Suppressor macrophage (primary cell): ENCODE data around the gene NT5DC3.
"Not testable (repeated sequence)": the region's sequence is repeated elsewhere in the genome, so short reads cannot be mapped to it uniquely, and the experiment has no call there.

Experiments used
- DNase-seq, 4 experiments: peaks; one replicate each; pipeline ENCODE4 v3.0.0-alpha.2; 2020 to 2022

Gene NT5DC3

DNA sequence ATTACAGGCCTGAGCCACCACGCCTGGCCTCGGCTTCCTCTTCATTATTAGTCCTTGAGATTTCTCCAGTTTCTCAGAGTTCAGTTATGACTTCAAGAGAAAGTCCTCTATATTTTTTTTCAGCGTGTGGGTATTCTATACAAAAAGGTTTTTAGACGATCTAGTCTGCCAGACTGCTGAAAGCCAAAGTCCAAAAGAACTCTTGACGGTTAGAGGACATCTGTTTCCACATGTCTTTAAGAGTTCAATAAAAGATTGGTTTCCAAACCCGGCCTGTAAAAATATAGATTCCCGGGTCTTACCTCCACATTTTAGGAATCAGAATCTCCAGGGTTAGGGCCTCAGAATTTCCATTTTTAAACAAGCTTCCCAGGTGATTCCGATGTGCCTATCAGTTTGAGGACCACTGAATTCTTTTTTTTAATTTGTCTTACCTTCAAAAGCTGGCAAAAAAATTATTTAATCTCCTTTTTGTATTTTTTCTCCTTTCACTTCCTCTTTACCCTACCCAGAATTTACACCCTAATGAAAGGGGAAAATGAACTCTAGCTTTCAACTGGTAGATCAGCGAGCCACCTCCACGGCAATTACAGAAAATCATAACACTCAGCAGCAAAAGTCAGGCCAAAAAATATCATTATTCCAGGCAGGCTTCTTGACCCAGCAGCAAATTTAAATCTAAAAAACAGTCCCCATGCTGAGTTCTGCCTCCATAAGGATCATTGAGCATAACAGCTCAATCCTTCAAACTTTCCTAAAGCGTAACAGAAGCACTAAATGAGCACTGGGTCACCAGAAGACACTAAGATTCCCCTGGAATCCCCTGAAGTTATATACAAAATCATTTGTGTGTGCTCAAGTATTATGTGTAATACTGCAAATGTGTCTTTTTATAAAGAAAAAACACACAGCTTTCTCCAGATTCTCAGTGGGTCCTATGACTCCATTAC, 8.7 kb downstream of the NT5DC3 start:
- DNase-seq = peak in 1 of 4 experiments; percentile 21

DNA sequence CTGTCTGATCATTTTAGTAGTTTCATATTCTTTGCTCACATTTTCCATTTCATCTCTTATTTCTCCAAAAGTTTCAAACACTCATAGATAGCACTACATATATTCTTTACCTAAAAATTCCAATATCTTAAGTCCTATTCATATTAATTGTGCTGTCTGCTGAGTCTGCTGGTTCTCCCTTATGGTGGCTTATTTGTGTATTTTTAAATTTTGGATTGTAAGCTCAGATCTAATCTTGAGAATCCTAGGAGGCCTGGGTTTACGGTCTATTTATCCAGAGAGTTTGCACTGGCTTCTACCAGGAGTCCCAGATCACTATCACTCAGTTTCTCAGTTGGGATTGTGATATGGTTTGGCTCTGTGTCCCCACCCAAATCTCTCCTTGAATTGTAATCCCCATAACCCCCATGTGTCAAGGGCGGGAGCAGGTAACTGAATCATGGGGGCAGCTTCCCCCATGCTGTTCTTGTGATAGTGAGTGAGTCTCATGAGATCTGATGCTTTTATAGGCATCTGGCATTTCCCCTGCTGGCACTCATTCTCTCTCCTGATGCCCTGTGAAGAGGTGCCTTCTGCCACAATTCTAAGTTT, 10.2 kb downstream of the NT5DC3 start:
- DNase-seq = no peak

DNA sequence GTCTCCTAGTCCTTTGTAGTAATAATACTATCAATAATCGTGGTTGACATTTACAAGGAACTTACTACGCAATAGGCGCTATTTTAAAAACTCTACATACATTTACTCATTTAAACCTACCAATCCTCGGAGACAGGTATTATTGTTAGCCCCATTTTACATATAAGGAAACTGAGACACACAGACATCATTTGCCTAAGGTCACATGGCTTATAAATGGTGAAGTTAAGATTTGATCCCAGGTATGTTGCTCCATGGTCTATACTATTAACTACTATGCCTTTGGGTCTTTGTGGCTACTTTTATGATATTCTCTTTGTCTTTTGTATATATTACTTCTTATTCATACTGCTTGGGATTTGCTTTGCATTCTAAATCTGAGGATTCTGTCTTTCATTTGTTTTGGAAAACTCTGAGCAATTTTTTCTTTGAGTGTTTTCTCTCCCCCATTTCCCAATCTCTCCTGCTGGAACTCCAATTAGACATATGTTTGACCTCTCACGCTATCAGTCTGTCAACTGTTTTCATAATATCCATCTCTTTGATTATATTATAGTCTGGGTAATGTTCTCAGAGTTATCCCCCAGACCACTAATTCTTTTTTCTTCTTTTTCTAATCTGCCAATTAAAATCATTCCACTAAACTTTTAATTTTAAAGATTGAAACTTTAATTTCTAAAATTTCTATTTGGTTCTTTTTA, 10.9 kb downstream of the NT5DC3 start:
- DNase-seq = no peak

DNA sequence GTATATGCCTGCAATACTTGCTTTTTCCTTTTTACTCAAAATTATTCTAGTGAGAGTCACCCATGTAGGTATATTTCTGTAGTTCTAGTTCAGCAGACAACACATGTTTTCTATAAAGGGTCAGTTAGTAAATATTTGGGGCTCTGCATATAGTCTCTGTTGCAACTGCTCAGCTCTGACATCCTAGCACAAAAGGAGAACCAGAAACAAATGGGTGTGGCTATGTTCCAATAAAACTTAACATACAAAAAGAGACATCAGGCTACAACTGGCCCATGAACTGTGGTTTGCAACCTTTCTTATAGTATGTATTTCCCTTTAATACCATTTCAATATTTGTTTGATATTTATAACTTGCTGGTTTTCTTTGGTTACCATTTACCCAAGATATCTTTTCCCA, 11.9 kb downstream of the NT5DC3 start:
- peak; percentile 27 to 69 (median 48) for DNase-seq

DNA sequence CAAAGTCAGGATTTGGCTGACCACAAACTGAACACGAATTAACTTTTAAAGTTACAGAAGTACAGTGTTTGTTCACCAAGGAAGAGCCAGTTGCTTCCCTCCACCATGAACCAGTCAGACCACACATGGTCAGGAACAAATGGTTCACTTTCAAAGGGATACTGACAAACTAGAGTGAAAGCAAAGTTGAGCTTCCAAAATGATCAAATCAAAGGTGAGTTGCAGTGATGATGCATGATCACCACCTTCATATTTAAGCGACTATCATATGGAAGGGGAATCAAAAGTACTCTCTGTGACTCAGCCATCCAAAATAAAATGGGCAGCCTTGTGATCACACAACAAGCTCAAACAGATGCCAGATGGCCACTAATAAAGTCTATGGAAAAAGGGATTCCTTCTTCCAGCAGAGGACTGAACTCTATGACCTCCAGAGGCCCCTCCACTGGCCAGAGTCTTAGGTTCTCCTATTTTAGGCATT, 13.1 kb downstream of the NT5DC3 start:
- peak; percentile 18 to 65 (median 44) for DNase-seq

DNA sequence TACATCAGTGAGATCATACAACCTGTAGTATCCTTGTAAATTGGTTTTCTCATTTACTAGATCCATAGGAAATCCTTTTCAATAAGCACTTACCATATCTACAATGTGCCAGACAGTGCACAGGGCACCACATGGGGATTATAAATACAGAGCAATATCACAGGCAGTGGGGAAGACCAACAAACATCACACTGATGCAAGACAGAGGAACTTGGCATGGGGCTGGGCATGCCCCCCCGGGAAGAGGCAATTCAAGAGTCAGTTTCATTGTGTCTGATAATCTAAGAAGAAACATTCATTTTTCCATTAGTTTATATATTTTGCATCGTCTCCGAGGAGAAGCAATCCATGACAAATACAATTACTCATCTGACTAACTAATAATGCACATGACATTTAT, 16.2 kb downstream of the NT5DC3 start:
- peak in 1 of 4 experiments; percentile 22 for DNase-seq

DNA sequence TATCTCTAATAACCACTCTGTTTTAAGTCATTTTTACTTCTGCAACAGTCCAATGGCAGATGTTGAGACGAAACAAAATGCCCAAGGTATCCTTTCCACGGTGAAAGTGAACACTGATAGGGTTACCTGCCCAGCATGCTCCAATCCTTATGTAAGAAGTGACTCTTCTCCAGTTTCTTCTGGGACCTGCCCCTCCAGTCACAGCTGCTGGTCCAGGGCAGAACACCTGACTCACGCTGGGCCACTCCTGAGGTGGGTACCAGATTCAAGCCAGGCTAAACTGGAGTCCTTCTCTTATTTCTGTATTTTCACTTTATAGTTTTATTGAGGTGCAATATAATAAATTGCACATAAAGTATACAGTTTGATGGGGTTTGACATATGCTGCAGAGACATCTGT, 16.7 kb downstream of the NT5DC3 start:
- DNase-seq = no peak

DNA sequence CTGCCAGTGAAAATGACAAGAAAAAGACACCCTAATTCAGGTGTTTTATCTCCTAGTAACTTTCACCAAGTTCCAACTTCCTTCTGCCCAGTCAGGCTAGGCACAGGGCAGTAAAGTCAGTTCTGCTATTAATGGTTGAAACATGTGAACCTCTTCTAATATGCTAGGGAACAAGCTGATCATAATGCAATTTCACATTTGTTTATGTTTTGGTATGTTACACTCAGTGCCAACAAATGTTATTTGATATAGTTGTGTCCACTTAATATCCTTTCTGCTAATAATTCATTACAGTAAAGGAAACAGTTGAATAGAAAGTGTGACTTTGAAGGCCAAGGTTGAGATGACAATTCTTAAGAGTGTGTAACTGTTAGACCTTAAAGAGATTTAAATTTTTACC, 17.2 kb downstream of the NT5DC3 start:
- no peak for DNase-seq

DNA sequence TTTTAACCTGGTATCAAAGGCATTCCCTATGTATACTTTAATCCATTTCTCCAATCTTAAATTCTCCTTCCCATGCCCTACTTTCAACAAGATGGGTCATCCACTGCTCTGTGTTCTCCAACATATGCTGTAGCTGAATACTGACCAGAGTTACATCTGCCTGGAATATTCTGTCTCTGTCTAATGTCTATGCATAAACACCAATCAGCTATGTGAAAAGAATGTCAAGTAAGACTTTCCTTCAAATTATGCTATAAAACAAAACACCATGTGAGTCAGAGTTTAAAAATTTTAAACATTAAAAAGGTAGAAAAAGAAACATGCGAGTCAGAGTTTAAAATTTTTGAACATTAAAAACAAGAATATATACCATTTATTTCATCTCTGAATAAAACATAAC, 19.3 kb downstream of the NT5DC3 start:
- no peak for DNase-seq

DNA sequence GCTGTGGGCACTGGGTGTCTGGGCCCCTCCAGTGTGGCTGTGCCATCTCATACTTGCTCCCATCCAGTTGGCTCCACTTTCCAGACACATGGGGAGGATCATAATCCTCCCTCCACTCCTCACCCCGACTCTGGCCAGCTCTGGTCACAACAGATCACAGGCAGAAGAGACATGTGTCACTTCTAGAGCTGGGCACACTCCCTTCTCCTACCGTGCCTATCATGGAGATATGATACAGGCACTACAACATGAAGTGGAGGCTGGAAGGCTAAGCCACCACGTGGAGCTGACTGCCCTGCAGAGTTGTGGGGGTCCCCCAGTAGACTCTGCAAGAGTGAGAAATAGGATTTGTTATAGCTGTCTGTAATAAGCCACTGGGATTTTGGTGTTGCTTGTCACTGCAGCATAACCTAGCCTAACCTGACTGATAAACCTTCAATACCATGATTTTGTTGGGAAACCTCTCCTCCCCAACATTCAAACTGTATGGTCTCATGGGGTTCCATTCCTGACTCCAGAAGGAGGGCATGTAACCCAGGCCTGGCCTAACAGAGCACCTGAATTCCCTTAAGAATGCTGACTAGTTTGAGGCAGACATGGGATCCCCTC, 20.0 kb downstream of the NT5DC3 start:
- no peak for DNase-seq

DNA sequence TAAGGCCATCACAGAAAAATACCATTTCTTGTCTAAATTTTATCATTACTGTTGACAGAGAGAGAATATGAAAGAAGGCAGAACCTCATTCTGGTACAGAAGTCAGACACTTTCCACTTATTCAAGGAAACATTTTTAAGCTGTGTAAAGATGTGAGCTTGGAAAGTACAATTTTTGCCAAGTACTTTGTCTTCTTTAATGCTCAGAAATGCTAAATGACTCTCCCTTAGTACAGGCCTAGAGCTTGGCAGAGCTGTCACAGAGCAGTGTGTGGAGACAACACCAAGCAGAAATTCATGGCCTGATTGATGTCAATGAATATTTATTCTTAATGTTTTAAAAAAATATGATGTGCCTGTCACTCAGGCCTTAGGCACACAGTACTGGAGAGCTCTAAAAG, 20.7 kb downstream of the NT5DC3 start:
- no peak for DNase-seq

DNA sequence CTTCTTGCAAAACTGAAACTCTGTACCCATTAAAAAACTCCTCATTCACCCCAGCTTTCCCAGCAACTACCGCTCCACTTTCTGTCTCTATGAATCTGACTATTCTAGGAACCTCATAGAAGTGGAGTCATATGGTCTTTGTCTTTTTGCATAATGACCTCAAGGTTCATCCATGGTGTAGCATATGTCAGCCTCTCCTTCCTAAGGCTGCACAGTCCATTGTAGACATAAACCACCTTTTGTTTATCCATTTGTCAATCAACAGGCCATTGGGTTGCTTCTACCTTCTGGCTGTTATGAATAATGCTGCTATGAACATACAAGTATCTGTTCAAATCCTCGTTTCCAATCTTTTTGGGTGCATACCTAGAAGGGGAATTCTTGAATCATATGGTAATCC, 21.1 kb downstream of the NT5DC3 start:
- no peak for DNase-seq

DNA sequence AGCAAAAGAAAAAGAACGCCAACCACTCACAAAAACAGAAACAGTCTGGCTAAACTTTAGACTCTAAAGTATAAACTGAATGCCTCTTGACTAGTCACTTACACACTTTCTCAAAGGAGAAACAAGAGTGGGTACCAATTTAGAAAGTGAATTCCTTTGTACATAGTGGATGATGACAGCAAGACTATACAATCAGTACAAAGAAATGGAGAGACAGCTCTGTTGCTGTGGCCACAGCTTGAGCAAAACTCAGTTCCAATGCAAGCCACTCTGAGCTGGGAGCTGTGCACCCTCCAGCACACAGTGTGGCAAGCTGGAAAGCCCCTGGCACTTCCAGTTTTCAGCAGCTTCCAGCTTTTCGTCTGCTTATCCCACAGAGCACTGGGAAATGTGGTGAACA, 21.7 kb downstream of the NT5DC3 start:
- DNase-seq = peak in 1 of 4 experiments; percentile 18

DNA sequence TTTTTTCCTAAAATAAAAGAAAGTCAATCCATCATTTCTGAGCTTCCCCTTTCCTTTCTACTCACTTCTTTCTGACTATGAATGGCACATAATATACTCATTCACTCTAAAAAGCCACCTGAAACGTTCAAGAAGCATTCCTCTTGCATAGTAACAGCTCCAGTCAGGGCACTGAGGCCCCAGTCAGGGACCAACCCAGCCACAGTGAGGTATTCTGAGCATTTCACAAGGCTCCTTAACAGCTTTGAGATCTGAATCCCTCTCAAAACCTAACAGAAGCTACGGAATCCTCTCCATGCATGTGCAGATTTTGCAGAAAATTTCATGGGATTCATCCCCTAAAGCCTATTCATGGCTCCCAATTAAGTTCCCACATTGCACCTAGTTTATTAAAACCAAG, 23.2 kb downstream of the NT5DC3 start:
- no peak for DNase-seq

DNA sequence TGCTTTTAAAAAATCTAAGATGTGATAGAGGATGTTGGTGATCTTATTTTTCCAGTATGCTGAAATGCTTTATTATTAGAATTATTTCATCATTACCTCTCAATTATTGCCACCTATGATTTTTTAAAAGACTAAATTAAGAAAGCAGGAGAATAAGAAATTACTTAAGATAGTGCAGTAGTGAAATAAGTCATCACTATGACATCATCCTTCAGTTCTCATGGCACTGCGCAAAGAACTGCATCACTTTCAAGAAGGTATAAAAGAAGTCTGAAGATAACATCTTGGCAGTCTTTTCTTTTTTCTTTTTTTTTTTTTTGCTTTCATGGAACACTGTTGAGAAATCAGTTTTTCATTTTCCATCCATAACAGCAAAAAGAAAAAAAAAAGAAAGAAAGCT, 24.4 kb downstream of the NT5DC3 start:
- no peak for DNase-seq

DNA sequence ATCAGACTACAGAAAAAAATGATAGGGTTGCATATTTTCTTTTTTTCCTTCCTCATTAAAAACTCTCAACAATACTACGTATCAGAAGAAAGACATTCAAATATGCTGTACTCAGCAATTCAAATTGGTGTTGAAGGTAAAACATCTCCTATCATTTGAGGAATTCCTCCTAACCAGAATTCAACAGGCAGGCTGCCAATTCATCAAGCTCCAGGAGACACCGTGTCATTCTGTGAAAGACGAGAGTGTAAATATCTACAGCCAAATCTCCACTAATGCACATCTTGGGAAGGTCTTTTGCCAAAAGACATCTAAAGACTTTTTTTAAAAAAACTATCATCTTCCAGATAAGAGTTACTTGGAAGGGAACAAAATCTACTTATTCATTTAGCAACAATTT, 26.6 kb downstream of the NT5DC3 start:
- DNase-seq = no peak

DNA sequence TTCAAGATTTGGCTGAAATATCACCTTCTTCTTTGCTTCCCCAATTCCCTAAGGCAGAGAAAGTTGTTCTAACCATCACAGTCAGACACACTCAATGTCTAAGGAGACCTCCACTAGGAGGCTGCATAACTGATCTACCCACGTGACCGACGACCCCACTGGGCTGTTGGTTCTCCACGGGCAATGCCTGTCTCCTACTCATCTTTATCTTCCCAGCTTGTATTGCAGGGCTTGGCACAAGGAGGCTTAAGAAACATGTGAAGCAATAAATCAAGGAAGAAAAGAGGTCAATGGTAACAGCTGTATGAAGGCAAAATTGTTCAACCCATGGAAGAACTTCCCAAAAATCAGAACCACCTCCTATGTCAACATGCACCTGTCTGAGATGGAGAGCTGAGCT, 27.1 kb downstream of the NT5DC3 start:
- no peak for DNase-seq

DNA sequence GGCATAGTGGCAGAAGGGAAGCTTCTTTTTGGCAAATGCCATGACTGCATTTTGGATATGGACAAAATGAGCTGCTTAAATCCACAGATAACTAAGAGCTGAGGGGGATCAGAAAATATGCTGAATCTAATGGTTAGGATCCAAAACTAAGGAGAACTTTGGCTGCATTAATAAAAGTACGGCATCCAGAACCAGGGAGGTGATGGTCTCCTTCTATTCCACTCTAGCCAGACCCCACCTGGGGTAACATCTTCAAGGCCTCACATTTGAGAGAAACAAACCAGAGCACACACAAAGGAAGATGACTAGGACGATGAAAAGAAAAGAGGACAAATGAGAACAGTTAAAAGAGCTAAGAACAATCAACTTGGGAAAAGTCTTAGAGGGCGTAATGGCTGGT, 27.6 kb downstream of the NT5DC3 start:
- DNase-seq = no peak

DNA sequence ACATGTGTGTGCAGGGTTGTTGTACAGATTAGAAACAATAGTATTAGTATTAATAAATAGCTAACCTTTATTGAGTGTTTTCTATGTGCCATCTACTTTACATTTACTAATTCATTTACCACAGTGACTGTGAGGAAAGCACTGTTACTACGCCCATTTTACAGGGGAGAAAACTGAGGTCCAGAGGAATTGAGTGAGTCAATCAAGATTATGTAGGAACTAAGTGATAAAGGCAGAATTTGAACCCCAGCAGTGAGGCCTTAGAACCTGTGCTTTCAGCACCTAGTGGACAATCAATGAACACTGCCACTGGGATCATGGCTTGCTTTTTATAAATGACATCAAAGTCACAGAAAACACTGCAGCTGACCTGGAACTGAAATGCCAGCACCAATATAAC, 28.2 kb downstream of the NT5DC3 start:
- DNase-seq = no peak

DNA sequence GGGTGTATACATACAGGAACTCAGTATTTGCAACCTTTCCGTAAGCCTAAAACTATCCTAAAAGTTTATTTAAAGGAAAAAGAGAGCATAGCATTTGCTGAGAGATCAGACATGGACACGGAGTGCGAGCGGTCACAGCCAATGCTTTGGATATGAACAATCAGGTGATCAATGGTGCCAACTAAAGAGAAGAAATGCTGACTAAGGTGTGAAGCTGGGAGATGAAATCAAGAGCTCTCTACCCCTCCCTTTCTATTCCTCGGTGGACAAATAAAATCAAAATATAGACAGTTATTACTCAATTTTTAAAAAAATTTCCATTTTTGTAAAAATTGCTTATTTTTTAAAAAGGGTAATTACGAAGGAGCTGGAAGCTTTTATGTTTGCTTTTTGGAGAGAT, 29.2 kb downstream of the NT5DC3 start:
- DNase-seq = no peak

DNA sequence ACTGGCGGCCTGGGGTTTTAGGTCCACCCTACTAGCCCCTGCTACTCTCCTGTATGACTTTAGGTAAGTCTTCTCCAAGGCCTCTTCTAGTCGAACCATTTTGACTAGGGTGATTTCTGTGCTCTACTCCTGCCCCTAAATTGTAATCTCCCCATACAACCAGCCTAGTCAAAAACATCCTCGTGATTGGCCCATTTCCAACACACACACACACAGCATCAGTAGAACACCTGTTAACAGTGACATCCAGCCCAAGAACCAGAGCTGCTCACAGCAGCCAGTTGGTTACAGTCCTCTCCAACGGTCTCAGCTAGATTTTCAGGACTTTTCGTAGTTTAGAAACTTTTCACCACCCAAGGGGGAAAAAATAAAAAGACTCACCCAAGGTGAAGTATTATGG, 30.9 kb downstream of the NT5DC3 start:
- DNase-seq = no peak

DNA sequence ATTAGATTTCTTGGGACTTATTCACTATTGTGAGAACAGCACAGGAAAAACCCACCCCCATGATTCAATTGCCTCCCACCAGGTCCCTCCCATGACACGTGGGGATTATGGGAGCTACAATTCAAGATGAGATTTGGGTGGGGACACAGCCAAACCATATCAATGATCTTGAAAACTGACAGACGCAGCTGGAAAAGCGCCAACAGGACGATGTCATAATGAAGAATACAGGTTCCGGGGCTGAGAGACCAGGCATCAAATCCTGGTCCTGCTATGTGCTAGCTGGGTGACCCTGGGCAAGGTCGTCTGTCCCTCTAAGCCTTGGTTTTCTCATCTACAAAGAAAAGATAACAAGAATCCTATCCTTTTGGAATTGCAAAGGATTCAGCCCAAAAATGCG, 31.4 kb downstream of the NT5DC3 start:
- DNase-seq = not testable (repeated sequence)

DNA sequence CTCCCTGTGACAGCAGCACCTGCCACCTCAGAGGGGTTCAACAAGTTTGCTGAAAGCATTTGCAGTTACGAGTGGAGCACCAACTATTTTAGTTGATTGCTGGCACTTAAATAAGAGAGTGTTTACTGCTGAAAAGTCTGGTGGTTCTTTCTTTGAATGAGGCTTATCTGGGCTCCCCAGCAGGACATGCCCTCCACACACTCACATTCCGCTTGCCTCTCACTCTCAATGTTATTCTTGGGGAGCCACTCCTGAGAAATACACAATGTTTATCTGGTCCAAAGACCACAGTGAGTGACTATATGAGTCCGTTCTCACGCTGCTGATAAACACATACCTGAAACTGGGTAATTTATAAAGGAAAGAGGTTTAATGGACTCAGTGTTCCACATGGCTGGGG, 31.9 kb downstream of the NT5DC3 start:
- no peak for DNase-seq
